Activated naive CD4-positive, alpha-beta T cell treated with anti-CD3 and anti-CD28 coated beads, Interleukin-2, amount 50 U/mL, for 72 hours (primary cell): ENCODE data around the gene PGAP6. TPM values are rescaled to one million over a fixed set of nuclear protein-coding genes. Genes with fewer than 3 reads are reported as not detected.
"Not testable (repeated sequence)": the region's sequence is repeated elsewhere in the genome, so short reads cannot be mapped to it uniquely, and the experiment has no call there.

Source experiments
- ATAC-seq, 2 donors: fragments of 150-1000 bp; cut with Tn5 transposase; 2 replicates each; pipeline ENCODE4 v1.10.0; 2021; ENCODE audit warnings: mild to moderate bottlenecking in 2 of 2, moderate library complexity in 2 of 2
- DNase-seq, 2 donors: peaks; one replicate each; pipeline ENCODE4 v3.0.0; 2021 to 2022; ENCODE audit warnings: low spot score in 2 of 2
- H3K27ac Mint-ChIP-seq, 2 donors: one replicate each; pipeline ENCODE4 v1.8.0; 2022; ENCODE audit warnings: mild to moderate bottlenecking in 2 of 2, mixed read lengths in 2 of 2
- H3K36me3 Mint-ChIP-seq, 2 donors: one replicate each; pipeline ENCODE4 v1.8.0; 2022; ENCODE audit warnings: mixed read lengths in 2 of 2
- H3K9me3 Mint-ChIP-seq, 2 donors: one replicate each; pipeline ENCODE4 v1.8.0; 2022; ENCODE audit warnings: mixed read lengths in 2 of 2
- total RNA-seq, 2 donors: library from RNA; stranded (reverse); gene quantifications; one replicate each; pipeline ENCODE4 v1.2.3, GENCODE V29; 2022

Gene PGAP6
- total RNA-seq, 2 donors from 2014 or later, result 18.5 to 46.1 TPM

- not testable (repeated sequence) for H3K36me3 Mint-ChIP-seq, H3K9me3 Mint-ChIP-seq, DNase-seq, H3K27ac Mint-ChIP-seq, ATAC-seq
Observed at GRCh38 chr16:387761-388666, 6.2 kb upstream of the PGAP6 start.

GRCh38 chr16:386641-387156, 4.9 kb upstream of the PGAP6 start:
- Mint-ChIP-seq H3K27ac (no peak overlapping the region), H3K36me3 (peaks cover 0 to under 1% of the 10 kb centered on the region in 2 donors), H3K9me3 (no peaks in the 10 kb centered on the region)
- DNase-seq (no peak), ATAC-seq (no peak)

GRCh38 chr16:383326-384051, 1.7 kb upstream of the PGAP6 start:
- no peaks in the 10 kb centered on the region for H3K9me3 Mint-ChIP-seq
- DNase-seq, result peak in 1 of 2 donors; percentile 83
- no peaks in the 10 kb centered on the region for H3K36me3 Mint-ChIP-seq
- H3K27ac Mint-ChIP-seq, result peak overlapping the region in 1 of 2 donors; percentile 77
- peak; percentile 59 to 87 for ATAC-seq

GRCh38 chr16:381012-381788, 578 bp downstream of the PGAP6 start:
- ATAC-seq (peak; percentile 13 to 48), DNase-seq (no peak)
- Mint-ChIP-seq H3K36me3 (no peaks in the 10 kb centered on the region), H3K9me3 (no peaks in the 10 kb centered on the region), H3K27ac (no peak overlapping the region)

- Mint-ChIP-seq H3K27ac (peak overlapping the region in 1 of 2 donors; percentile 64), H3K9me3 (no peaks in the 10 kb centered on the region), H3K36me3 (no peaks in the 10 kb centered on the region)
- no peak for DNase-seq
- ATAC-seq, result no peak
Observed at GRCh38 chr16:380762-381011, 1.1 kb downstream of the PGAP6 start.

GRCh38 chr16:379961-380761, 1.6 kb downstream of the PGAP6 start:
- H3K36me3 Mint-ChIP-seq, result no peaks in the 10 kb centered on the region
- ATAC-seq, result no peak
- no peak for DNase-seq
- H3K9me3 Mint-ChIP-seq, result no peaks in the 10 kb centered on the region
- peak overlapping the region; percentile 60 to 64 for H3K27ac Mint-ChIP-seq

- ATAC-seq (no peak), DNase-seq (no peak)
- Mint-ChIP-seq H3K36me3 (no peaks in the 10 kb centered on the region), H3K9me3 (no peaks in the 10 kb centered on the region), H3K27ac (peak overlapping the region in 1 of 2 donors; percentile 64)
Observed at GRCh38 chr16:379183-379960, 2.4 kb downstream of the PGAP6 start.

- ATAC-seq (no peak), DNase-seq (no peak)
- Mint-ChIP-seq H3K9me3 (no peaks in the 10 kb centered on the region), H3K27ac (no peak overlapping the region), H3K36me3 (no peaks in the 10 kb centered on the region)
Observed at GRCh38 chr16:378821-379182, 3.0 kb downstream of the PGAP6 start.

- H3K9me3 Mint-ChIP-seq, H3K36me3 Mint-ChIP-seq, ATAC-seq, DNase-seq, H3K27ac Mint-ChIP-seq: not testable (repeated sequence)
Observed at GRCh38 chr16:378113-378820, 3.5 kb downstream of the PGAP6 start.

- Mint-ChIP-seq H3K9me3 (no peaks in the 10 kb centered on the region), H3K36me3 (no peaks in the 10 kb centered on the region), H3K27ac (no peak overlapping the region)
- DNase-seq (no peak), ATAC-seq (no peak)
Observed at GRCh38 chr16:377419-377951, 4.3 kb downstream of the PGAP6 start.

- ATAC-seq (no peak), DNase-seq (no peak)
- no peaks in the 10 kb centered on the region for H3K36me3 Mint-ChIP-seq
- H3K27ac Mint-ChIP-seq, result no peak overlapping the region
- H3K9me3 Mint-ChIP-seq, result no peaks in the 10 kb centered on the region
Observed at GRCh38 chr16:376817-377418, 4.9 kb downstream of the PGAP6 start.

- H3K9me3 Mint-ChIP-seq, result no peaks in the 10 kb centered on the region
- no peak for DNase-seq
- H3K36me3 Mint-ChIP-seq, result no peaks in the 10 kb centered on the region
- no peak for ATAC-seq
- H3K27ac Mint-ChIP-seq, result no peak overlapping the region
Observed at GRCh38 chr16:375927-376816, 5.6 kb downstream of the PGAP6 start.

- DNase-seq (no peak), ATAC-seq (no peak)
- Mint-ChIP-seq H3K9me3 (no peaks in the 10 kb centered on the region), H3K27ac (no peak overlapping the region), H3K36me3 (no peaks in the 10 kb centered on the region)
Observed at GRCh38 chr16:375212-375611, 6.6 kb downstream of the PGAP6 start.

GRCh38 chr16:374616-374926, 7.2 kb downstream of the PGAP6 start:
- DNase-seq, result no peak
- no peaks in the 10 kb centered on the region for H3K36me3 Mint-ChIP-seq
- no peaks in the 10 kb centered on the region for H3K9me3 Mint-ChIP-seq
- H3K27ac Mint-ChIP-seq, result no peak overlapping the region
- ATAC-seq, result no peak
